Mucosa of rectum (tissue), 2 donors: ENCODE measurements around the gene PAN3.

Experiments used
- H3K27ac ChIP-seq, 2 donors: one replicate each; pipeline ENCODE4 v1.7.0; 2013; ENCODE audit warnings: inconsistent platforms in 2 of 2, low read depth in 2 of 2, low read length in 2 of 2
- H3K27me3 ChIP-seq, 2 donors: one replicate each; pipeline ENCODE4 v1.7.0; 2013; ENCODE audit warnings: low read length in 2 of 2; ENCODE audit not compliant: control insufficient read depth in 2 of 2, insufficient read depth in 2 of 2
- H3K36me3 ChIP-seq, 2 donors: one replicate each; pipeline ENCODE4 v1.7.0; 2013; ENCODE audit warnings: low read length in 2 of 2; ENCODE audit not compliant: control insufficient read depth in 2 of 2, insufficient read depth in 2 of 2
- H3K4me1 ChIP-seq, 2 donors: one replicate each; pipeline ENCODE4 v1.7.0; 2013; ENCODE audit warnings: low read length in 2 of 2, mild to moderate bottlenecking in 1 of 2; ENCODE audit not compliant: control insufficient read depth in 2 of 2, insufficient read depth in 2 of 2
- H3K4me3 ChIP-seq, 2 donors: one replicate each; pipeline ENCODE4 v1.7.0; 2013; ENCODE audit warnings: low read length in 2 of 2
- H3K9ac ChIP-seq, 2 donors: one replicate each; pipeline ENCODE4 v1.7.0; 2013; ENCODE audit warnings: low read length in 2 of 2, low read depth in 1 of 2, mild to moderate bottlenecking in 1 of 2
- H3K9me3 ChIP-seq, 2 donors: one replicate each; pipeline ENCODE4 v1.7.0; 2013; ENCODE audit warnings: low read length in 2 of 2; ENCODE audit not compliant: control insufficient read depth in 2 of 2
- donor health status: healthy.
- donor health status: Normal muscosa, but diverticular disease.

The PAN3 gene

DNA sequence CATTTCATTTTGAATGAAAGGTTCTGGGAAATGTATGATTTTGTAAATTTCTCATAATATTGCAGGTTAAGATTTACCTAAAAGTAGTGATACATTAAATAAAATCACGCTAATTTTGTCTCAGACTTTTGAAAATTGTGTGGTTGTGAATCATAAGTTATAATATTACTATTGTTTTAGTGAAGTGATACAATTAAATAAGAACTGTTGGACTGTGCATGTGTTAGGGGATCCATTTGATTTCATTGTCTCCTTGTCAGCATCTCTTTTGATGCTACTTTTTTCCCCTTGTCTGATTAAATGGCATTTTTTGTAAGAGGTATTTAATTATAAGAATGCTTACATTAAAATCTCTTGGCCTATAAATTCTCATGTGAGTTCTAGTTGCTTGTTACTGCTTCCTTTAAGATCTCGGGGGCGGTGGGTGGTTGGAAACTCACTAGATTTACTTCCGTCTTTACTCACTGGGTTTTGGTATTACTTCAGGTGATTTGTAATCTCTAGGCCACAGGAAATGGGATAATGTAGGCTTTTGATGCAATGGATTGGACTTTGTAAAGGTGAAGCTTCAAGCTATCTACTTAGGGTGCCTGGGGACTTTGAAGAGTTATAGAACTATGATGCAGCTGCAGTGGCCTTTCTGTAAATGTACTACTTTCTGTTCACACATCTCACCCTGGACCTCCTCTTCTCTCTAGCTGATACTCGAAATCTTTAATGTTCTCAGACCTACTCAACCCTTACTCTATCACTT, 66.5 kb downstream of the PAN3 start:
- Histone ChIP-seq H3K36me3 (peaks cover 0 to 10% of the 10 kb centered on the region in 2 donors), H3K4me1 (no peaks in the 10 kb centered on the region), H3K27ac (no peak overlapping the region), H3K4me3 (no peak overlapping the region), H3K27me3 (no peaks in the 10 kb centered on the region), H3K9me3 (no peaks in the 10 kb centered on the region), H3K9ac (no peak overlapping the region)

DNA sequence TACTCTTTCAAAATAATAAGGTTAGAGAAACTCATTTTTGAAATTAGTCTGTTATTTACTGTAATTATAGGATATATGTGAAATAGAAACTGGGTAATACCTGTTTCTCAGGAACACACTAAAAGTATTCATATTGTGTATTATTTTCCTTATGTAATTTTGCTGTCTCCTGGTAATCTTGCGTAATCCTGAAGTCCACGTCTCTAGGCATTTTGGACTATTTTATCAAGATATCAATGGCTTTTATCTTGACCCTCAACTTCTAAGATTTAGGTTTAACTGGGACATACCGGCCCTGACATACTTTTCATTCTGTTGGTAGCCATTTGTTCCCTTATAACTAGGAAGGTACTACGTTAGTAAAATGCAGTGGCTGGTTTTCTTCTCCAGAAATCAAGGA, 80.3 kb downstream of the PAN3 start:
- H3K4me1 ChIP-seq, result no peaks in the 10 kb centered on the region
- no peak overlapping the region for H3K9ac ChIP-seq
- H3K4me3 ChIP-seq, result no peak overlapping the region
- no peaks in the 10 kb centered on the region for H3K27me3 ChIP-seq
- peaks cover 0 to 10% of the 10 kb centered on the region in 2 donors for H3K36me3 ChIP-seq
- no peak overlapping the region for H3K27ac ChIP-seq
- no peaks in the 10 kb centered on the region for H3K9me3 ChIP-seq

DNA sequence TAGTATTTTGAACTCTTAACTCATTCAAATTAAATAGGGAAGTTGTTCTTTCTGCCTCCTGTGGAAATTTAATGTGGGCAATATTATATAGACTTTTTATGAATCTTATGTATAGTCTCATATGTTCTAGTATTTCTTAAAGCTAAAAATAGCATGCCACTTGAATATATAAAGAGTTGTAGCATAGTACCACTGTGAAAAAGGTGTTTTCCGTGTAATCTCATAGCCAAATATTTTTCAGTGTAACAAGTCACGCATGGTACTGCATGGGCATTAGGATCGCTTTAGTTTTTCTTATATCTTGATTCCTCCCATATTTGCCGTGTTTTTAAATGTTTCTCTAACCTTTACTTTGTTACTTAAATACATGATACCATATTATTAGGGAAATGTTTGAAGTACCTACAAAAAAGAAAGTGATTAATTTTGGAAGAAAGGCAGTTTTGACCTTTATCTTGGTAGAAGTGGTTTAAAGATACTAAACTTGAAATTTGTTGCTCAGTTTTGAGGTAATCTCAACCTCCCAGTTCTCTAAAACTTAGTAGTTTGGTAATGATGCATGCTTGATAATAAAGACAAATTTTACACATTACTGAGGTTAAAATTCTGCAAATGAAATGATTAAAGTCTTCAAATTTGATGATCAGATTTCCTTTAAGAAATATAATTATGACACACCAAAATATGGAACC, 81.2 kb downstream of the PAN3 start:
- Histone ChIP-seq H3K27me3 (no peaks in the 10 kb centered on the region), H3K9me3 (no peaks in the 10 kb centered on the region), H3K36me3 (peaks cover 0 to 12% of the 10 kb centered on the region in 2 donors), H3K27ac (no peak overlapping the region), H3K4me1 (no peaks in the 10 kb centered on the region), H3K4me3 (no peak overlapping the region), H3K9ac (no peak overlapping the region)

DNA sequence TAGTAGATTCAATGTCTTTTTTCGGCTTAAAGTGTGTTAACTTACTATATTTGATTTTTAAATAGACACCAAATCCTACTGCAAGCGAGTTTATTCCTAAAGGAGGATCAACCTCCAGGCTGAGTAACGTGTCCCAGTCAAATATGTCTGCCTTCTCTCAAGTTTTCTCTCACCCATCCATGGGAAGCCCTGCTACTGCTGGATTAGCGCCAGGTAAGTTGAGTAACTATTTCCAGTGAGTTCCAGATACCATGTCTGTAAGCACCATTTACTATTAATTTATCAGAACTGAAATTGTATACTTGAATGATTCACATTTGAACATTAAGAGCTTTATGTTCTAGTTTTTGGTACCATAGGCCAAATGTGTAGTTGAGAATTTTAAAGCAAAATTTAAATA, 81.8 kb downstream of the PAN3 start:
- Histone ChIP-seq H3K4me3 (no peak overlapping the region), H3K4me1 (no peaks in the 10 kb centered on the region), H3K36me3 (peaks cover 0 to 9% of the 10 kb centered on the region in 2 donors), H3K9ac (no peak overlapping the region), H3K9me3 (no peaks in the 10 kb centered on the region), H3K27ac (no peak overlapping the region), H3K27me3 (no peaks in the 10 kb centered on the region)

DNA sequence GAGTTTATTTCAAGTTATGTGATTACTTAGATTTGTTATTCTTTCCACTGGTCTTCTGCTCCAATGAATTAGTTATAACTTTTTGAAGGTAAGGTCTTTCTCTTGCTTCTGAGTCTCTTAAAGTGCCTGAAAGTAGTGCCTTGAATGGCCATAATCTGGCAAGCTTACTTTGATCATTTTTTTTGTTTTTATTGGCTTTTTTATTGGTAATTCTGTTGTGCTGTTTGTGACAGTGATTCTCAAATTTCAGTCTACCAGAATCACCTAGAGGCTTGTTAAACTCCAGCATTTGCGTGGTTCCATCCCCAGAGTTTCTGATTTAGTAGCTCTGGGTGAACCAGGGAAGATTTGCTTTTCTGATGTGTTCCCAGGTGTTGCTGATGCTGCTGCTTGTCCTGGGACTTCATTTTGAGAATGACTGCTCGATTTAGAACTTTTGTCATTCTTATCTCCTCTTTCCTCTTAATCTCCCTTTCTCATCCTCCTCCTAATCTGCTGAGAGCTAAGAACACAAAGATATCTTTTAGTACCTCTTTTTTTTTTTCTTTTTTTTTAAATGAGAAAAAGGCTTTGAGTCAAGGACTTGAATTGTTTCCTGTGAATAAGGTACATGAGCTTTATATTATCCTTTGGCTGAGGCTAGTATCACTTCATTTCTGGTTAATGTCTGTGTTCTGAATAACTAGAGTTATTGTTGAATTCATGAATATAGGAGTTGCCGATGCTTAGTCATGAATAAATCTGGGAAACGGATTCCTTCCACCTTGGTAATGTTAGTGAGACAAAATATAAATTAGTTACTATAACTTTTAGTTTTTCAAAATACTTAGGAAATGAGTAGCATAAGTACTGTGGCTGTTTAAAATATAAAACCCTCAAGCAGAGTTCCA, 91.4 kb downstream of the PAN3 start:
- H3K4me3 ChIP-seq, result no peak overlapping the region
- no peaks in the 10 kb centered on the region for H3K4me1 ChIP-seq
- H3K9ac ChIP-seq, result no peak overlapping the region
- no peaks in the 10 kb centered on the region for H3K27me3 ChIP-seq
- peaks cover 5 to 6% of the 10 kb centered on the region in 2 donors for H3K36me3 ChIP-seq
- no peaks in the 10 kb centered on the region for H3K9me3 ChIP-seq
- no peak overlapping the region for H3K27ac ChIP-seq

DNA sequence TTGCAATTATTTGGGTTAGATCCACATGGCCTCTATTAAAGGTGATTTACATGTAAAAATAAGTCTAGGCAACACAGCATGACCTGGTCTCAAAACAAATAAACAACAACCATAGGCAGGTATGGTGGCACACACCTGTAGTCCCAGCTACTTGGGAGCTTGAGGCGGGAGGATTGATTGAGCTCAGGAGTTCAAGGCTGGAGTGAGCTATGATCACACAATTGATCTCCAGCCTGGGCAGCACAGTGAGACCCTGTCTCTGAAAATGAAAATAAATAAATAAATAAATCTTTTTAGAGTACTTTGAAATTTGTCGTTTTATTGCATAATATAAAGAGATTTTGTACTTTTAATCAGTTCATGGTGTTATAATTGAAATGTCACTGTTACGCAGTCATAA, 93.3 kb downstream of the PAN3 start:
- no peak overlapping the region for H3K4me3 ChIP-seq
- no peak overlapping the region for H3K27ac ChIP-seq
- H3K27me3 ChIP-seq, result no peaks in the 10 kb centered on the region
- H3K9me3 ChIP-seq, result no peaks in the 10 kb centered on the region
- H3K4me1 ChIP-seq, result no peaks in the 10 kb centered on the region
- no peak overlapping the region for H3K9ac ChIP-seq
- peaks cover 6 to 7% of the 10 kb centered on the region in 2 donors for H3K36me3 ChIP-seq

DNA sequence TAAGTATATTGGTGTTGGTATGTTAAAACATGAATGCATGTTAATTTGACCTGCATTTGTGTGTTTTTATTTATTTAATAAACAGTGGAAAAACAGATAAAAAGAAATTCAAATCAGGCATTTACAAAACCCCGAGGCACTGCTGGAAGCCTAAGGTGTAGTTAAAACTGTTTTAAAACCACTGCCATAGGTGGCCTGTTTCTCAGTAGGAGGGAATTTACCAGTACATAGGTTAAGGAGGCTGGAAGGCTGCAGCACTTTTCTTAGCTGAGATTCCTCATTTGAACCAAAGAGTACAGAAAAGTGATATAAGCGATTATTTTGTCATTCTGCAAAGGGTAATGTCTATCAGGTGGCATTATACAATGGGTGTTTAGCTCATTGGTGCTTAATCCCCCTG, 99.6 kb downstream of the PAN3 start:
- Histone ChIP-seq H3K9me3 (no peaks in the 10 kb centered on the region), H3K4me3 (no peak overlapping the region), H3K27me3 (no peaks in the 10 kb centered on the region), H3K4me1 (no peaks in the 10 kb centered on the region), H3K36me3 (peaks cover 0 to 10% of the 10 kb centered on the region in 2 donors), H3K9ac (no peak overlapping the region), H3K27ac (no peak overlapping the region)

DNA sequence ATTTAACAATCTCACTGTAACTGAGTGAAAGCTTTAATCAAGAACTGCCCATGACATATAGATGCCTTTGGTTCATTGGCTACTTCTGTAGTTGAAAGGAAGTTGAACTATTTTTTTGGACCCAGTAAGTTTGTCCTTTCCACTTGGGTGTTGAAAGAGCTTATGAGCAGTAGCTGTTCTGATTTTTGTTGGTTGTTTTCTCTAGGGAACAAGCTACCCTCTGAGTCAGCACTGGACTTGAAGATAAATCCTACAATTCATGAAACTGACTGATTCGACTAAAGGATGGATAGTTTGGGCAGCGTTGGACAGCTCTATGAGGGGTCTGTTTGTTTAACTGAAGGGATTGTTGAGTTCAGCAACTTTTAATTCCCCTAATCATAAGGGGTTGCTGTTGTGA, 101.0 kb downstream of the PAN3 start:
- Histone ChIP-seq H3K9me3 (no peaks in the 10 kb centered on the region), H3K36me3 (peaks cover 0 to 7% of the 10 kb centered on the region in 2 donors), H3K9ac (no peak overlapping the region), H3K27me3 (no peaks in the 10 kb centered on the region), H3K4me3 (no peak overlapping the region), H3K4me1 (no peaks in the 10 kb centered on the region), H3K27ac (no peak overlapping the region)

DNA sequence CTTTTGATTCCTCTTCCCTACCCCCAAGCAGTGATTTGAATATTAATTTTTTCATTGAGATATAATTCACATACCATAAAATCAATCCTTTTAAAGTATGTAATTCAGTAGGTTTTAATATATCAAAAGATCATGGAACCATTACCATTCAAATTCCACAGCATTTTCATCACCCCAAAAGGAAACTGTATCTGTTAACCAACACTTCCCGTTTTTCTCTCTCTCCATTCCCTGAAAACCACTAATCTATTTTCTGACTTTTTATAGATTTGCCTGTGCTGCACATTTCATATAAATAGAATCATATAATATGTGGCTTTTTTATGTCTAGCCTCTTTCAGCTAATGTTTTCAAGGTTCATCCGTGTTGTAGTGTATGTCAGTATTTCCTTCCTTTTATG, 107.1 kb downstream of the PAN3 start:
- peaks cover 0 to 3% of the 10 kb centered on the region in 2 donors for H3K36me3 ChIP-seq
- H3K9me3 ChIP-seq, result no peaks in the 10 kb centered on the region
- no peaks in the 10 kb centered on the region for H3K27me3 ChIP-seq
- H3K27ac ChIP-seq, result no peak overlapping the region
- no peak overlapping the region for H3K4me3 ChIP-seq
- no peaks in the 10 kb centered on the region for H3K4me1 ChIP-seq
- H3K9ac ChIP-seq, result no peak overlapping the region

DNA sequence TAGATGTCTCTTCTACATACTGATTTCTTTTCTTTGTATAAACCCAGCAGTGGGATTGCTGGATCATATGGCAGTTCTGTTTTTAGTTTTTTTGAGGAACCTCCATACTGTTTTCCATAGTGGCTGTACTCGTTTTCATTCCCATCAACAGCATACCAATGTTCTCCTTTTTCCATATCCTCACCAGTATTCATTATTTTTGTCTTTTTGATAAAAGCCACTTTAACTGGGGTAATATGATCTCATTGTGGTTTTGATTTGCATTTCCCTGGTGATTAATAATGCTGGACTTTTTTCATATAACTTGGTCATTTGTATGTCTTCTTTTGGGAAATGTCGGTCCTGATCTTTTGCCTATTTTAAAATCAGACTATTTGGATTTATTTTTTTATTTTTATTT, 108.5 kb downstream of the PAN3 start:
- no peaks in the 10 kb centered on the region for H3K9me3 ChIP-seq
- H3K9ac ChIP-seq, result no peak overlapping the region
- no peaks in the 10 kb centered on the region for H3K27me3 ChIP-seq
- H3K27ac ChIP-seq, result no peak overlapping the region
- peaks cover 0 to 3% of the 10 kb centered on the region in 2 donors for H3K36me3 ChIP-seq
- no peak overlapping the region for H3K4me3 ChIP-seq
- no peaks in the 10 kb centered on the region for H3K4me1 ChIP-seq
